Head of caudate nucleus (tissue), 42 donors: ENCODE measurements around the gene CD55.

Experiments
- DNase-seq, 42 donors: peaks; one replicate each; pipeline versions ENCODE4 v3.0.0 to v3.0.0-alpha.2; 2020 to 2021; ENCODE audit warnings: mixed read lengths in 7 of 42
- intact Hi-C: fragments of 100-400 bp; cut with DNase I; formaldehyde crosslinking; loops from one replicate; pipeline ENCODE4 v1.15.0; 2022

Gene CD55

GRCh38 chr1:207345644-207346477 is 24.4 kb downstream of the CD55 start:
- no peak for DNase-seq
- intact Hi-C loops, result no loop called here

DNA sequence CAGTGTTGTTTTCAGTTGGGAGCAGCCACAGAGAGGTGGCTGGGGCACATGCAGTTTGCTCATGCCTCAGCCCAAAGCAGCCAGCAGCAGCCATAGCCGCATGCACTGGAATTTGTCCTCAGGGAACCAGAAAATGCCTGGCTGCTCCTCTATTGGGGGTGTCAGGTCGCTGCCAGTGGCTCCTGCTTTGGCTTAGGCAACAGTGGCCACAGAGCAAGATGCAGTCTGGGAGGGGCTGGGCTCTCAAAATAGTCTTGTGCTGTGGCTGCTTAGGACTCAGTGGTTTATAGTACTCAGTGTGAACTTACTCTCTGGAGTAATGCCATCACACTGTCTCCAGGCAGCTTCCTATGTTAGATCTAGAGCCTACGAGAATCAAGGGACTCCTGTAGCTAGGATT is 25.0 kb downstream of the CD55 start:
- intact Hi-C loops, result no loop called here

GRCh38 chr1:207349979-207350378 is 28.5 kb downstream of the CD55 start:
- no peak for DNase-seq
- intact Hi-C loops, result no loop called here

More for the DNA sequence above, 25.0 kb downstream of the CD55 start:
- DNase-seq, result no peak

DNA sequence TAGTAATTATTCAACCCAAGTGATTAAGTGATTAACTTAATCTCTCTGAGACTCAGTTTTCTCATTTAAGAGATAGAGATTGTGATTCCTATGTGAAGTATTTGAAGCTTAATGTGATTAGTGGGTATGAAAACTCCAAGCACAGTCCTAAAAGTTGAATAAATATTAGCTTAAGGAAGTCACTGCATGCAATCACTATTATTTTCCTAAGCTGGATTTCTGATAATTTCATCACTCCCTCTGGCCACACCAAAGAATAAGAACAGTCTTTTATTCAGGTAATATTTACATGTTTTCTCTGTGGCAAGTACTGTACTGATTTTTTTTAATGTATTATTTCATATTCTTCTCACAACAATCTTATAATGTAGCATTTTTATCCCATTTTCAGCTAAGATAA is 31.1 kb downstream of the CD55 start:
- intact Hi-C loops, result no loop called here
- no peak for DNase-seq

DNA sequence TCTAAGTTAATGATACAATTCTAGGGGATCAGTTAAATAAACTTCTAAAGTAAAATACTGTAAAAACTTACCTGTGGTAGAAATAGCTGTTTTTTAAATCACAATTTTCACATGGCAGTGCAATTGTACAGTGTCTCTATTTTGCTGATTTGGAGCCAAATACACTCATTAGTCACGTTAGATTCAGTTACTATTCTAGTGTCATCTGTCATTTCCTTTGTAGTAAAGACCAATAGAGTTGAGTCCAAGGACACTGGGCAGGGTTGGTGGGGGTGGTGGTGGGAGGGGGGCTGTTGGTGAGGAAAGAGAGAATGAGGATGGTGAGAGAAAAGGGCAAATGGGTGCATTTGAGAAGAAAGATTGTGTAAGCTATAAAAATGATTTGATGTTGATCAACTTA is 33.6 kb downstream of the CD55 start:
- intact Hi-C loops, result no loop called here
- DNase-seq, result no peak

- DNase-seq, result no peak
- intact Hi-C loops, result no loop called here
Observed at GRCh38 chr1:207355513-207356295, 34.2 kb downstream of the CD55 start.

GRCh38 chr1:207361029-207361428 is 39.6 kb downstream of the CD55 start:
- intact Hi-C loops, result no loop called here
- DNase-seq, result no peak

DNA sequence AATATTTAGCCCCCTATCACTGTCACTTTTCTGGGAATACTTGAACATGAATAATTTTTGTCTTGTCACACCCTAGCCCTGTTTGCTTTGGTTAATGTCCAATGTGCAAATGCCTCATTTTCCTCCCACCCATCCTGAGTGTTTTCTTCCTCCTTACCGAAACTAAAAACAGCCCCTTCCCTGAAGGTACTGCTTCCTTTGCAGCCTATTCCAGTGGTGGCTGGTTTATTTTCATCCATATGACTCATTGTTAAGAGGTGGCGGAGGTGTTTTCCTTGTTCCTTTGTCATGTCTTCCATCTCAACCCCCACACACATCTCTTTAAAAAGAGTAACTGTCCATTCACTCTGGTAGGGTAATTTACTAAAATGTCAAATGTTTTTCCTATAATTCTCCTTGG is 40.4 kb downstream of the CD55 start:
- peak in 13 of 42 donors; percentile 4 to 61 (median 41) for DNase-seq
- intact Hi-C loops, result no loop called here

DNA sequence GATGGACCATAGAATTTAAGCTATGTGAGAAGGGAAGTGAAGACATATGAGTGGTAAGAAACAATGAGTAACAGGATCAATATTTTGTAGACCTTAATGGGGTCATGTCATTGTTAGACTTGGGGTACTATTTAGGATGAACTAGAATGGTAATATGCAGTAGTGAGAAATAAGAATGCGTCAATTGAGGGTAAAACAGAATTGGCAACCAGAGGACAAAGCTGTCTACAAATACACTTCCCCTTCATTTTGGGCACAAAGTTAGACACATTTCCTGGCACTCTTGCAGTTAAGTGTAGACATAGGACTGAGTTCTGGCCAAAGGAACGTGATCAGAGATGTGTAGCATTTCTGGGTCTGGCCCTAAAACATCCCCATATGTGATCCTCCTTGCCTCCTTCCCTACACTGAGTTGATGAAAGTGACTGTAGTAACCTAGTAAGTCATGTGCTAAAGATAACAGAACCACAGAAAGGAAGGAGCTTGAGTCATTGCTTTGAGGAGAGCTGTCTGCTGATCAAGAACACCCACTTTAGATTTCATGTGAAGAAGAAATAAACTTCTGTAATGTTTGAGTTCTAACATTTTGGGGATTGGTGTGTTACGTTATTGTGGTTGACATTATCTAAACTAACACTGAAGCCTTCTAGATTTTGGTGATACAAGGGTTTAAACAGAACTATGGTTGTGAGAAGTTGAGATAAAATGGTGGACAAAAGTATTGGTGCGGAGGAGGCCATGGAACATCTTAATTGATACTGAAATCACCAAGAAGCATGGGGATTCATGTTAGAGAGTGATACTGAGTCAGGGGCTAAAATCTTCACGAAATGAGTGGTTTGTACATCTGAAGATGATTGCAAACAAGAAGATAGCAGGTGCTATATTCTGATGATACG is 41.7 kb downstream of the CD55 start:
- peak in 1 of 42 donors; percentile 7 for DNase-seq
- intact Hi-C loops, result no loop called here

GRCh38 chr1:207363871-207364270 is 42.4 kb downstream of the CD55 start:
- intact Hi-C loops, result no loop called here
- DNase-seq, result no peak

DNA sequence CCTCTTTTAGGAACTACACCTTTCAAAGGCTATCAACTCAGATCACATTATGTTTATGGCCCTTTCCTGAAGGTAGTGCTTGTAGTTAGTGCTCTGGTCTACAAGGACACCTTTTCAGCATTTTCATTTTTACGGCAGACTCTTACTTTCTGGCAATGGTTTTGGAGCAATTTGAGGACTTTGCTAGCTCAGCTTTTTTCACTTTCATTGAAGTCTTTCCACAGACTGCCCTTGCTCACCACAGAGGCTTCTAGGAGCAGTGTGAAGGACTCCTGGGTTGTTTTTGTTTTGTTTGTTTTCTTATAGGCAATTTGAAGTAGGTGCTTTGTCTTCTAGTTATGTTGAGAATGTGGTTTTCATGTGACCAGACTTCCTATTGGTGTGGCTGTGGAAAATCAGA is 43.1 kb downstream of the CD55 start:
- no peak for DNase-seq
- intact Hi-C loops, result no loop called here

- intact Hi-C loops, result no loop called here
- DNase-seq, result no peak
Observed at GRCh38 chr1:207365063-207365462, 43.6 kb downstream of the CD55 start.

- intact Hi-C loops, result no loop called here
- DNase-seq, result no peak
Observed at GRCh38 chr1:207366022-207366421, 44.5 kb downstream of the CD55 start.

DNA sequence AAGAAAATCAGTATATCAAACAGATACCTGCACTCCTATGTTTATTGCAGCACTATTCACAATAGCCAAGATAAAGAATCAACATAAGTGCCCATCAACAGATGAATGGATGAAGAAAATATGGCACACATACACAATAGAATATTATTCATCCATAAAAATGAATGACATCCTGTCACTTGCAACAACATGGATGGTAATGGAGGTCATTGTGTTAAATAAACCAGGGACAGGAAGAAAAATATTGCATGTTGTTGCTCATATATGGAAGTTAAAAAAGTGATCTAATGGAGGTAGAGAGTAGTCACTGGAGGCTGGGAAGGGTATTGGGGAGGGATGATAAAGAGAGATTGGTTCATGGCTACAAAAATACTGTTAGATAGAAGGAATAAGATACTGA is 67.2 kb downstream of the CD55 start:
- intact Hi-C loops, result no loop called here
- DNase-seq, result no peak

DNA sequence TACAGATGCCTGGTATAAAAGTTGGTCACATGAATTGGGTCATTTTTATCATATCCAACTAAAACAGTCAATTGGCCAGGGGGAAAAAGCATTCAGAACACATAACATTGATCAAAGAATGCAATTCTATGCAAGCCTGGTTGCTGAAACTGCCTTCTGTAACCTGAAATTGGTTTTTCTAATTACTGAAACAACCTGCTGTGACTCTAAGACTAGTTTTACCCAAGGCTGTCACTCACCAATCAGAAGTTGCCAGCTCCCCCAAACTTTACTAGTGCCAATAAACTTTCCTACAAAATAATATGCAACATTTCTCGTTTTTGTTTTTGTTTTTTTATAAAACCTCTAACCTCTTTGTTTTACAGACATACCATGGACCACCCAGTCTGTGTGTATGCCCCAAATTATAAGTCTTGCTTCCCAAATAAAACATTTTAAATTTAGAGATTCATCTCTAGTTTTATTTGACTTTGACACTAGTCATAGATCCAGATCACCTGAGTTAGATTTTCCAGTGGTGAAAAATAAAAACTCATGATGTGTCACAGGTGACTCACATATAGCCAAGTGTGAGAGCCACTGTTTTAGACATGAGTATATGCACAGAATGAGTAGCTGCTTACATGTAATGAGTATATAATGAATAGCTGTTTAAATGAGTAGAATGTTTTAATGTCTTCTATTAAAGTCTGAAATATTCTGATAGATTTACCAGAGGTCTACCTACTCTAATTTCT is 68.4 kb downstream of the CD55 start:
- DNase-seq, result no peak
- intact Hi-C loops, result no loop called here

- DNase-seq, result no peak
- intact Hi-C loops, result no loop called here
Observed at GRCh38 chr1:207393610-207394009, 72.1 kb downstream of the CD55 start.

DNA sequence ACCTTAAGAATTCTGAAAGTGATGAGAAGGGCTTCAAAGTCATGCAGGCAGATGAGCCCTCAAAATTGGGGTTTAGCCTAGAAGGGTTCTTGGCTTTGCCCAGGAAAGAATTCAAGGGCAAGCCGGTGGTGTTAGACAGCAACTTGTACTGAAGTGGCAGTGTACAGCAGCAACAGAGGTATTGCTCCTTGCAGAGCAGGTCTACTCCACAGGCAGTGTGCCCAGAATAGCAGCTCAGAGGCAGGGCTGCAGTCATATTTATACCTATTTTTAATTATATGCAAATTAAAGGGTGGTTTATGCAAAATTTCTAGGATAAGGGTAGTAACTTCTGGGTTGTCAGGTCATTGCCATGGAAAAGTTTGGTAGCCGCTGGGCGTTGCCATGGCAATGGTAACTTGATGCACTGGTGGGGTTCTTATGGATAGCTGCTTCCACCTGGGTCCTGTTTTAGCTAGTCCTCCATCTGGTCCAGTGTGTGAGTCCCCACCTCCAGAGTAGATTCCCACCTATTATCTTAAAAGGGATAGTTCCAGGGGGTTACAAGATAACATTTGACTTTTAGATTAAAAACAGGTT is 74.8 kb downstream of the CD55 start:
- intact Hi-C loops, result no loop called here
- DNase-seq, result no peak

DNA sequence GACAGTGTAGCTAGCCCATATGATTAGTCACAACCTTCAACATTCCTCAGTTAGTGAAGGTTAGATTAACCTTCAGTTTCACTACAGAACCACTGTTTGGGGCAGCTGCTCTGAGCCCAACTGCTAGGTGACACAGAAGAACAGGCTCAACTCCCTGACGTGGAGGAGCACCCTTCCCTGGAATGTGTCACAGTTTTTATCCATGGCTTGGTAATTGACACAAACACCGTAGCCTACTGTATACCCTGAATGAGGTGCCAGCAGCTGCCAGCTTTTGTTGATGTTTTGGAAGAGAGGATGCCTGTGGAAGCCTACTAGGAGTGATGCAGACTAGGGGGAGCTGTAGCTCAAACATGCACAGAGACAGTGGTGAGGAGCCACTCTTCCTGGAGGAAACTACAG is 76.0 kb downstream of the CD55 start:
- intact Hi-C loops, result no loop called here
- DNase-seq, result peak in 8 of 42 donors; percentile 14 to 46 (median 33)
